GM19328 (cell line): ENCODE results near the gene CBLC.
"Not testable (repeated sequence)": the region's sequence is repeated elsewhere in the genome, so short reads cannot be mapped to it uniquely, and the experiment has no call there.

ENCODE experiments used
- ATAC-seq: cut with Tn5 transposase; IDR thresholded peaks from one replicate; pipeline ENCODE4 v1.9.1; 2021; ENCODE audit warnings: mild to moderate bottlenecking, moderate library complexity; ENCODE audit not compliant: unreplicated experiment

CBLC gene

GRCh38 chr19:44759083-44759804 lies 18.4 kb upstream of the CBLC start:
- no peak for ATAC-seq

GRCh38 chr19:44762038-44762437 lies 15.7 kb upstream of the CBLC start:
- ATAC-seq = no peak

- no peak for ATAC-seq
Observed at GRCh38 chr19:44765033-44765948, 12.4 kb upstream of the CBLC start.

GRCh38 chr19:44765949-44766335 lies 11.7 kb upstream of the CBLC start:
- no peak for ATAC-seq

- no peak for ATAC-seq
Observed at GRCh38 chr19:44767295-44768180, 10.2 kb upstream of the CBLC start.

GRCh38 chr19:44770550-44771257 lies 7.0 kb upstream of the CBLC start:
- peak; percentile 98 for ATAC-seq

- ATAC-seq = not testable (repeated sequence)
Observed at GRCh38 chr19:44772144-44772543, 5.5 kb upstream of the CBLC start.

- ATAC-seq = no peak
Observed at GRCh38 chr19:44772959-44773358, 4.7 kb upstream of the CBLC start.

- ATAC-seq = no peak
Observed at GRCh38 chr19:44775676-44776240, 1.9 kb upstream of the CBLC start.

- ATAC-seq = no peak
Observed at GRCh38 chr19:44776402-44777096, 1.1 kb upstream of the CBLC start.

- no peak for ATAC-seq
Observed at GRCh38 chr19:44779150-44779549, 1.5 kb downstream of the CBLC start.

GRCh38 chr19:44781694-44782093 lies 4.0 kb downstream of the CBLC start:
- ATAC-seq = not testable (repeated sequence)

- no peak for ATAC-seq
Observed at GRCh38 chr19:44782729-44783128, 5.0 kb downstream of the CBLC start.

- no peak for ATAC-seq
Observed at GRCh38 chr19:44783545-44783944, 5.9 kb downstream of the CBLC start.

- ATAC-seq = no peak
Observed at GRCh38 chr19:44785271-44785670, 7.6 kb downstream of the CBLC start.

- ATAC-seq = no peak
Observed at GRCh38 chr19:44785993-44786392, 8.3 kb downstream of the CBLC start.

GRCh38 chr19:44788971-44789370 lies 11.3 kb downstream of the CBLC start:
- no peak for ATAC-seq

- ATAC-seq = no peak
Observed at GRCh38 chr19:44789943-44790483, 12.3 kb downstream of the CBLC start.

- no peak for ATAC-seq
Observed at GRCh38 chr19:44792281-44792680, 14.6 kb downstream of the CBLC start.
